ENCODE data around the gene CERK.

DNA sequence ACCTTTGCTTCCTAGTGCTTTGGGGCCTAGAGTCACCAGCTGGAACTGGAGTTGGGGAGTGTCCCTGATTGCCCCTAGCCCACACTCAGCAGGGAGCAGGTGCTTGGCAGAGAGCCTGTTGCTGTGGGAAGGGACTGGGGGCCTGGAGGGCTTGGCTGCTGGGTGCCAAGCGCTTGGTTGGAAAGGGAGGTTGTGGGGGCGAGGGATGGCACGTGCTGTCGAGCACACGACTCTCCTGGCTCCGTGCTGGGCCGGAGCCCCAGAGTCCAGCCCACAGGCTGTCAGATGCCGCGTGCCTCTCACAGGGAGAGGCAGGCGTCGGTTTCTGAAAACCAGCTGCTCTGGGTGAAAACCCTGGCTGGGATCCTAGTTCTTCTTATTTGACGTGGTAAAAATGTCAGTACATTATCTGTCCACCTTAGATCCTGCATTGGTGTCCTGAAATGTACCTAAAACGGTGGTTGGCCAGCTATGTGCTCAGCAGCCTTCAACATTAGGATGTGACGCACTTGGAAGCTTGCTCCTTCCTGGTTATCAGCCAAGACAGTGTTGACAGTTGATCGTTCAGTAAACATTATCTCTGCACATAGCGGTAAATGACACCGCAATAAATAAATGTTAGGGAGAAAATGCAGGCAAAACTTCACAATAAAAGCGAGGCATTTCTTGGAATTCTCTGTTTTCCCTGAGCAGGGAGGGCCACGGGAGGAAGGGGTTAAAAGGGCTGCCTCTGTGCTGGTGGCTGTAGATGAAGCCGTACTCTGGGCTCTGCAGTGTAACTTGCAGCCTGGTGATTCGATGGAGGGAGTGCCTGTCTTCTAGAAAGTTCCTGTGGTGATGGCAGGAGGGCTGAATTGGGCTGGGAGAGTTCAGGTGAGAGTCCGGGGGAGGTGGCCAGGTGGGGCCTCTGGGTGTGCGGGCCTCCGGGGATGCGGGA lies 88.6 kb downstream of the CERK start:
- TF ChIP-seq, protein P1, sequence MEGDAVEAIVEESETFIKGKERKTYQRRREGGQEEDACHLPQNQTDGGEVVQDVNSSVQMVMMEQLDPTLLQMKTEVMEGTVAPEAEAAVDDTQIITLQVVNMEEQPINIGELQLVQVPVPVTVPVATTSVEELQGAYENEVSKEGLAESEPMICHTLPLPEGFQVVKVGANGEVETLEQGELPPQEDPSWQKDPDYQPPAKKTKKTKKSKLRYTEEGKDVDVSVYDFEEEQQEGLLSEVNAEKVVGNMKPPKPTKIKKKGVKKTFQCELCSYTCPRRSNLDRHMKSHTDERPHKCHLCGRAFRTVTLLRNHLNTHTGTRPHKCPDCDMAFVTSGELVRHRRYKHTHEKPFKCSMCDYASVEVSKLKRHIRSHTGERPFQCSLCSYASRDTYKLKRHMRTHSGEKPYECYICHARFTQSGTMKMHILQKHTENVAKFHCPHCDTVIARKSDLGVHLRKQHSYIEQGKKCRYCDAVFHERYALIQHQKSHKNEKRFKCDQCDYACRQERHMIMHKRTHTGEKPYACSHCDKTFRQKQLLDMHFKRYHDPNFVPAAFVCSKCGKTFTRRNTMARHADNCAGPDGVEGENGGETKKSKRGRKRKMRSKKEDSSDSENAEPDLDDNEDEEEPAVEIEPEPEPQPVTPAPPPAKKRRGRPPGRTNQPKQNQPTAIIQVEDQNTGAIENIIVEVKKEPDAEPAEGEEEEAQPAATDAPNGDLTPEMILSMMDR (IDR thresholded peaks at IDR 0.05) = no peak
- no peak for TF ChIP-seq POLR2A (IDR thresholded peaks at IDR 0.05)

Data from esophagus squamous epithelium (tissue), 4 donors.